GM23338 (cell line): ENCODE results near the gene ASXL2. TPM values are rescaled to one million over a fixed set of nuclear protein-coding genes. Genes with fewer than 3 reads are reported as not detected.

Experiments
- ATAC-seq: fragments of 200-7000 bp; cut with Tn5 transposase; 3 replicates; pipeline ENCODE4 v1.9.1; 2020
- DNase-seq: peaks from one replicate; pipeline ENCODE4 v3.0.0-alpha.2; 2015; ENCODE audit warnings: low spot score
- H2AFZ ChIP-seq: fragments of 200-600 bp; sonication (generic); 2 replicates; pipeline ENCODE4 v1.8.0; 2016; ENCODE audit warnings: antibody characterized with exemption, mild to moderate bottlenecking, moderate library complexity
- H3F3A ChIP-seq: fragments of 200-600 bp; sonication (generic); replicated peaks from 2 replicates; pipeline ENCODE4 v1.8.0; 2017; ENCODE audit warnings: antibody characterized with exemption, mixed run types, low read depth
- H3K27ac ChIP-seq: fragments of 200-600 bp; sonication (generic); 2 replicates; pipeline ENCODE4 v1.6.1; 2016; ENCODE audit warnings: low read depth
- H3K27me3 ChIP-seq: fragments of 200-600 bp; sonication (generic); 2 replicates; pipeline ENCODE4 v1.8.0; 2016; ENCODE audit warnings: mild to moderate bottlenecking, mixed run types, moderate library complexity; ENCODE audit not compliant: insufficient read depth
- H3K36me3 ChIP-seq: fragments of 200-600 bp; sonication (generic); 2 replicates; pipeline ENCODE4 v1.8.0; 2016; ENCODE audit warnings: mild to moderate bottlenecking; ENCODE audit not compliant: insufficient read depth
- H3K4me1 ChIP-seq: fragments of 200-600 bp; sonication (generic); 2 replicates; pipeline ENCODE4 v1.8.0; 2016; ENCODE audit warnings: mild to moderate bottlenecking, moderate library complexity; ENCODE audit not compliant: insufficient read depth
- H3K4me2 ChIP-seq: fragments of 200-600 bp; sonication (generic); 2 replicates; pipeline ENCODE4 v1.7.1; 2017; ENCODE audit warnings: mixed run types
- H3K4me3 ChIP-seq: fragments of 200-600 bp; sonication (generic); 2 replicates; pipeline ENCODE4 v1.6.1; 2016; ENCODE audit warnings: mixed run types
- H3K79me2 ChIP-seq: fragments of 200-600 bp; sonication (generic); replicated peaks from 2 replicates; pipeline ENCODE4 v1.8.0; 2017; ENCODE audit warnings: mild to moderate bottlenecking; ENCODE audit not compliant: insufficient read depth
- H3K9me2 ChIP-seq: fragments of 200-600 bp; sonication (generic); 2 replicates; pipeline ENCODE4 v1.8.0; 2017; ENCODE audit not compliant: insufficient read depth
- H4K20me1 ChIP-seq: fragments of 200-600 bp; sonication (generic); replicated peaks from 2 replicates; pipeline ENCODE4 v1.8.0; 2017; ENCODE audit warnings: mild to moderate bottlenecking; ENCODE audit not compliant: insufficient read depth
- H3K27ac Mint-ChIP-seq: 2 replicates; pipeline ENCODE4 v1.8.0; 2020; ENCODE audit warnings: inconsistent platforms, mild to moderate bottlenecking, moderate library complexity, mixed read lengths
- H3K27me3 Mint-ChIP-seq: 3 replicates; pipeline ENCODE4 v1.8.0; 2022; ENCODE audit warnings: low read depth, mild to moderate bottlenecking, moderate library complexity, mixed read lengths, inconsistent platforms; ENCODE audit not compliant: insufficient read depth, poor library complexity
- H3K36me3 Mint-ChIP-seq: 3 replicates; pipeline ENCODE4 v1.8.0; 2021; ENCODE audit warnings: low read depth, mild to moderate bottlenecking, inconsistent platforms, moderate library complexity, mixed read lengths
- H3K4me1 Mint-ChIP-seq: 3 replicates; pipeline ENCODE4 v1.8.0; 2020; ENCODE audit warnings: mild to moderate bottlenecking, inconsistent platforms, mixed read lengths
- H3K4me3 Mint-ChIP-seq: 3 replicates; pipeline ENCODE4 v1.8.0; 2021; ENCODE audit warnings: moderate library complexity, mild to moderate bottlenecking, inconsistent platforms, mixed read lengths
- H3K9me3 Mint-ChIP-seq: 3 replicates; pipeline ENCODE4 v1.8.0; 2020; ENCODE audit warnings: moderate library complexity, mild to moderate bottlenecking, inconsistent platforms, mixed read lengths
- CREB1 ChIP-seq: fragments of 250-450 bp; sonication (Bioruptor Pico); IDR thresholded peaks from 2 replicates; pipeline ENCODE4 v1.5.0; 2020; ENCODE audit warnings: low read depth, mild to moderate bottlenecking, moderate library complexity
- CTCF ChIP-seq, 2 experiments: fragments of 200-600 bp in 1 of 2; sonication (generic) in 1 of 2; conservative IDR thresholded peaks; 2 replicates each; pipeline versions ENCODE4 v1.5.1 to v1.6.1; 2016 to 2017; ENCODE audit warnings: antibody characterized with exemption in 2 of 2, low read depth in 2 of 2, mild to moderate bottlenecking in 2 of 2, moderate library complexity in 1 of 2
- ETS1 ChIP-seq: IDR thresholded peaks from 2 replicates; pipeline ENCODE4 v1.6.1; 2016; ENCODE audit warnings: antibody characterized with exemption
- EZH2 ChIP-seq: fragments of 200-600 bp; sonication (generic); IDR thresholded peaks from one replicate; pipeline ENCODE4 v1.8.0; 2017; ENCODE audit warnings: antibody characterized with exemption, mild to moderate bottlenecking, low read depth; ENCODE audit not compliant: unreplicated experiment
- EZH2phosphoT487 ChIP-seq: fragments of 200-600 bp; sonication (generic); IDR thresholded peaks from one replicate; pipeline ENCODE4 v1.8.1; 2018; ENCODE audit warnings: antibody characterized with exemption; ENCODE audit not compliant: unreplicated experiment
- JUNB ChIP-seq: IDR thresholded peaks from one replicate; pipeline ENCODE4 v1.6.1; 2016; ENCODE audit warnings: antibody characterized with exemption; ENCODE audit not compliant: unreplicated experiment
- NANOG ChIP-seq: IDR thresholded peaks from 2 replicates; pipeline ENCODE4 v1.6.1; 2016; ENCODE audit warnings: antibody characterized with exemption, borderline replicate concordance
- POLR2AphosphoS5 ChIP-seq: IDR thresholded peaks from 2 replicates; pipeline ENCODE4 v1.6.1; 2016; ENCODE audit warnings: antibody characterized with exemption, low read depth
- REST ChIP-seq: IDR thresholded peaks from one replicate; pipeline ENCODE4 v1.6.1; 2018; ENCODE audit warnings: antibody characterized with exemption; ENCODE audit not compliant: unreplicated experiment
- STAT1 ChIP-seq: IDR thresholded peaks from one replicate; pipeline ENCODE4 v1.6.1; 2016; ENCODE audit warnings: antibody characterized with exemption; ENCODE audit not compliant: unreplicated experiment
- ZNF114 ChIP-seq: fragments of 250-450 bp; sonication (Bioruptor Pico); IDR thresholded peaks from 2 replicates; pipeline ENCODE4 v1.5.0; 2020; ENCODE audit warnings: mild to moderate bottlenecking, moderate library complexity
- ZNF331 ChIP-seq: fragments of 250-450 bp; sonication (Bioruptor Pico); IDR thresholded peaks from 2 replicates; pipeline ENCODE4 v1.5.0; 2020; ENCODE audit warnings: low read depth, mild to moderate bottlenecking, moderate library complexity
- ZNF462 ChIP-seq: fragments of 250-450 bp; sonication (Bioruptor Pico); IDR thresholded peaks from 2 replicates; pipeline ENCODE4 v1.5.0; 2020; ENCODE audit warnings: mild to moderate bottlenecking, moderate library complexity
- polyA plus RNA-seq: library from polyadenylated mRNA; unstranded; fragments of >200 nt; fragmentation: Nextera tagmentation; extraction: Ambion mirVana; gene quantifications from 2 replicates; pipeline ENCODE4 v1.2.1, GENCODE V29; 2016
- total RNA-seq: library from RNA; depleted of rRNA; stranded (reverse); fragments of >200 nt; shearing (Covaris generic); gene quantifications from 2 replicates; pipeline ENCODE4 v1.2.3, GENCODE V29; 2014

ASXL2 gene
- total and polyA plus RNA-seq, 2 experiments from 2014 or later: 7.0 to 21.8 TPM

GRCh38 chr2:25697559-25698341 is 180.5 kb downstream of the ASXL2 start:
- no peaks in the 10 kb centered on the region for H3K79me2 ChIP-seq
- Mint-ChIP-seq H3K9me3 (no peaks in the 10 kb centered on the region), H3K36me3 (no peaks in the 10 kb centered on the region), H3K4me1 (0 out of 3 replicates have a peak, but pooled peaks cover 2% of the 10 kb centered on the region), H3K27me3 (peaks cover 4% of the 10 kb centered on the region), H3K4me3 (no peak overlapping the region), H3K27ac (no peak overlapping the region)
- no peaks in the 10 kb centered on the region for H3F3A ChIP-seq
- peaks cover 14% of the 10 kb centered on the region for H3K4me1 ChIP-seq
- H3K9me2 ChIP-seq: no peaks in the 10 kb centered on the region
- TF ChIP-seq ZNF331 (CRISPR knock-in tag) (no peak), POLR2AphosphoS5 (no peak), JUNB (no peak), CTCF (conservative IDR thresholded peaks at IDR 0.05; ENCODE audit: low read depth in 2 of 2) (no peak), ETS1 (no peak), ZNF462 (CRISPR knock-in tag) (no peak), STAT1 (no peak), EZH2phosphoT487 (no peak), EZH2 (no peak), REST (no peak), NANOG (no peak), CREB1 (CRISPR knock-in tag) (no peak), ZNF114 (CRISPR knock-in tag) (no peak)
- no peak overlapping the region; the same call in 1 of the 2 replicates for H3K27ac ChIP-seq
- peak; percentile 62 for DNase-seq
- H3K4me2 ChIP-seq: peak overlapping the region; percentile 70
- H2AFZ ChIP-seq: peak overlapping the region; percentile 98
- no peaks in the 10 kb centered on the region for H3K27me3 ChIP-seq
- no peaks in the 10 kb centered on the region for H4K20me1 ChIP-seq
- no peaks in the 10 kb centered on the region for H3K36me3 ChIP-seq
- peak overlapping the region; percentile 39 for H3K4me3 ChIP-seq
- ATAC-seq: peak; percentile 83
